ENCODE results near the gene SLC13A2.
"Not testable (repeated sequence)": the region's sequence is repeated elsewhere in the genome, so short reads cannot be mapped to it uniquely, and the experiment has no call there.

SLC13A2 gene

DNA sequence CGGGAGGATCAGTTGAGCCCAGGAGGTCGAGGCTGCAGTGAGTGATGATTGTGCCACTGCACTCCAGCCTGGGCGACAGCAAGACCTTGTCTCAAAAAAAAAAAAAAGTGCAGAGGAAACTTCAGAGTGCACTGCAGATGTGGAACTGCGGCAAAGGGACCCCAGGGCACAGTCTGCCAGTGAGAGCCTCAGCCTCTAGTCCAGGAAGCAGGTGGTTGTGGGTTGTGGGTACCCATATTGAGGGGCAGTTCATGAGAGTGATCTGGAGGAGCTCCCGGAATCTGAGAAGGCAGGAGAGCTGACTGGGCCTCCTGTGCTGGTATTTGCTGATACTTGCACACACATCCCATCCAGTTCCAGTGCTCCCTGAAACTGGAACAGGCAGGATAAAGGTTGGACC lies 45.8 kb downstream of the SLC13A2 start:
- DNase-seq: no peak

DNA sequence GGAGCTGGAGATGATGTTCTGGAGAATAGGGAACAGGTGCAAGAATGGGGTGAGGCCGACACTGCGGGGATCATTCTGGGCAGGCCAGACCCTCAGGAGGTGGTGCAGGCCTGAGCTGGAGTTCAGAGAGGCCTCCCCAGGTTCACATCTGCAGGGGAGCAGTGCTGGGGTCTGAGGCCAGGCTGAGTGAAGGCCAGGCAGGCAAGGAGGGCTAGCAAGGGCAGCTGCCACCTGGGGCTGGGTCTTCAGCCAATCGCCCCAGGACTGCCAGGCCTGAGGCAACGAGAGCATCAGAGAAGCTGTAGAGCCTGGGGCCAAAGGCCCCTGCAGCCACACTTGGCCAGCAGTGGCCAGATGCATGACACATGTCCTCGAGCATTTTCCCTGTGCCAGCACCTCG lies 47.2 kb downstream of the SLC13A2 start:
- DNase-seq: no peak

DNA sequence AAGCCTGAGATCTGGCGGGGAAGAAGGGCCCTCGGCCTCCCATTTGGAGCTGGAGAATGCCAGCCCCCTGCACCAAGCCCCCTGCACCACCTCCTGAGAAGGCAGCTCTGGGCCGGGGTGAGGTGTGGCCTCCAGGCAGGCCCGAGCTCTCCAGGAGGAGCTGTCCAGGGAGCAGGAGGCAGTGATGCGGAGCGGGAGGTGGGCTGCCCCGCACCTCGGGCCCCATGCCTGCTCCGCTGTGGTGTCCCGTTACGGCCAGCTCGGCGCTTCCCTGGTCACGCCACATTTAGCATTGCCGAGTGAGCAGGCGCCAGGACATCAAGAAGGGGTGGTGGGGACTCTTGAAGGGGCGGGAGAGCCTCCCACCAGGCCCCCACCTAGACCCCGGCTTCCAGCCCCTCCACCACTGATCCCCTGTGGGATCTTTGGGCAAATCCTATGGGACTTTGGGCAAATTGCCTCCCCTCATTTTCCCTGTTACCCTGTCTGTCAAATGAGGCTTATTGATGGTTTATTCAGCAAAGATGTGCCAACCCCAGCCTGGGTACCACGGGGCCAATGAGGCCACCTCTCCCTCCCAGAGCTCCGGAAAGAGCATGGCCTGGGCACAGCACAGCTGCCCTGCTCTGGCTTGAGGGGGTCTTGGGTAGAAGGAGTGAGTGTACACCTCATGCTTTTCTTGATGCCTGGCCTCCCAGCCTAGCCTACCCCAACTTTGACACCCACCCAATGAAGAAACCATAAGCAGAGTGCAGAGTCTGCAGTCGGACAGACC lies 48.1 kb downstream of the SLC13A2 start:
- DNase-seq: no peak

DNA sequence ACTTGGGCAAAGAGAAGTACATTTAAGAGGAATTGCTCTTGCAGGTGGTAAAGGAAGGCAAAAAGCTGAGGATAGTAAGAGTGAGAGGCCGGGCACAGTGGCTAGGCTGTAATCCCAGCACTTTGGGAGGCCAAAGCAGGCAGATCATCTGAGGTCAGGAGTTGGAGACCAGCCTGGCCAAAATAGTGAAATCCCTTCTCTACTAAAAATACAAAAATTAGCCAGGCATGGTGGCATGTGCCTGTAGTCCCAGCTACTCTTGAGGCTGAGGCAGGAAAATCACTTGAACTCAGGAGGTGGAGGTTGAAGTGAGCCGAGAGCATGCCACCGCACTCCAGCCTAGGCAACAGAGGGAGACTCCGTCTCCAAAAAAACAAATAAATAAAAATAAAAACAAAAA lies 48.8 kb downstream of the SLC13A2 start:
- not testable (repeated sequence) for DNase-seq

DNA sequence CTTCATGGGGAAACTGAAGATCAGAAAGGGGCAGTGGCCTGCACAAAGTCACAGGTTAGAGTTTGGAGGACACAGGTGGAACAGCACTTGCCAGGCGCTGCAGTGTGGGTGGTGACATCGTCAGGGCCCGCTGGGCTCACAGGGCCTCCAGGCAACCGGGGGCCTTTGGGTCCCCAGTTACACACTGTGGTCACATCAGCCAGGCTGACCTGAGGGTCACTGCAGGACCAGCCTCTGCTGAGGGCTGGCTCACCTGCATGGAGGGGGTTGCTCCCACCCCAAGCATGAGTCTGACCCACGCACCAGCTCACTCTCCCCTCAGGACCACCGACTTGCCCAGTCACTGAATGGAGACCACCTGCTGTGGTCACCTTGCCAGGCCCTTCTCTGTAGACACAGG lies 49.7 kb downstream of the SLC13A2 start:
- no peak for DNase-seq

DNA sequence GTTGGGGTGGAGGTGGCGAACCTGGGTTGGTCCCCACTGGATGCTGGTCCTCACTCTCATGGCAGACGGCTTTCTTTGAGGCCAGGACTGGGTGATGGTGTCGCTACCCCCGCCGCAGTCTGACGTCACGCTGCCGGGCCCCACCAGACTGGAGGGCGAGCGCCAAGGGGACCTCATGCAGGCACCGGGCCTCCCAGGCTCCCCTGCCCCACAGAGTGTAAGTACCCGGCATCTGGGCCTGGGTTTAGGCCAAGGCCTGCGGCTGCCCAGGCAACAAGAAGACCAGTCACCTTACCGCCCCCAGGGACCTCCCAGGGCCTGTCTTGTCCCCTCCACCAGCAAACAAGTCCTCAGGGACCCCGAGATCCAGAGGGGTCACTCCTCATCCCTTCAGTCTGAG lies 50.4 kb downstream of the SLC13A2 start:
- no peak for DNase-seq

DNA sequence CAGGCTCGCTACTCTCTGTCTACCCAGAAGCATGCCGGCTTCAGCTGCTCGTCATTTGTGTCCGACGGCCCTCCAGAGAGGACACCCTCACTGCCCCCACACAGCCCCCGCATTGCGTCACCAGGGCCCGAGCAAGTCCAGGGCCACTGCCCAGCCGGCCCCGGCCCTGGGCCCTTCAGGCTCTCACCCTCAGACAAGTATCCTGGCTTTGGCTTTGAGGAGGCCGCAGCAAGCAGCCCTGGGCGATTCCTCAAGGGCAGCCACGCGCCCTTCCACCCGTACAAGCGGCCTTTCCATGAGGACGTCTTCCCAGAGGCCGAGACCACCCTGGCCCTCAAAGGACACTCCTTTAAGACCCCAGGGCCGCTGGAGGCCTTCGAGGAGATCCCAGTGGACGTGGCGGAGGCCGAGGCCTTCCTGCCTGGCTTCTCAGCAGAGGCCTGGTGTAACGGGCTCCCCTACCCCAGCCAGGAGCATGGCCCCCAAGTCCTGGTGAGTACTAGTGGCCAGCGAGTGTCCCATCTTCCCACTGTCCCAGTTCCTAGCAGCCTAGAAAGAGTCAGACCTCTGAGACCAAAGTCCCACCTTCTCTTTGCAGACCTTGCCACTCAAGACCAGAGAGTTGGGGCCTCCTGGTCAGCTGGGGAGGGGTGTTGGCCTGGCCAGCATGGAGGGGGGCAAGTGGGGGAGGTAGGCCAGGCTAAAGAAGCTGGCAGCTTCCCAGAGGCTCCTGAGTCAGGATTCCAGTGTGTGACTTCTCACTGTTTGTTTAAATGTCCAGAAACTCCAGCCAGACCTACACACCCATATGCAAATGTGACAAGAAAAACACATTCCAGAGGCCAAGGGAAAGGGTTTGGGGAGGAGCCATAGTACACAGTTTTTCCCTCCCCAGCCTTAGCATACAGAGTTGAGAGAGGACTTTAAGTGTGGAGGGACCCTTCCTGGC lies 51.3 kb downstream of the SLC13A2 start:
- no peak for DNase-seq

DNA sequence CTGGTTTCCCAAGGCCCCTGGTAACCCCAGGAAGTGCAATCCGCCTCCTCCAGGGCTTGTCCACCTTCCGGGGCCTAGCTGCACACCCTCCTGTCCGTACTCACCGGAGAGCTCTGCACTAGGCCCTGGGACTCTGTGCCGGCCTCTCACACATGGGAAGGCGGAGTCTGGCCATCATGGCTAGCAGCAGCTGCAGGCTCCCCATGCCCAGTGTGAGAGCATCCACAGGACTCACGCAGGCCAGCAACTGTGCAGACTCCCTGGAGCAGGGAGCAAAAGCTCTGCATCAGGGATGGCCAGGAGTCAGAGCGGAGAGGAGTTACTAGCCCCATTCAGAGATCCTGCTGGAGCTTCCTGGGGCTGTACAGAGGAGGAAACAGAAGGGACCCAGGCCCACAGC lies 52.9 kb downstream of the SLC13A2 start:
- DNase-seq: no peak

DNA sequence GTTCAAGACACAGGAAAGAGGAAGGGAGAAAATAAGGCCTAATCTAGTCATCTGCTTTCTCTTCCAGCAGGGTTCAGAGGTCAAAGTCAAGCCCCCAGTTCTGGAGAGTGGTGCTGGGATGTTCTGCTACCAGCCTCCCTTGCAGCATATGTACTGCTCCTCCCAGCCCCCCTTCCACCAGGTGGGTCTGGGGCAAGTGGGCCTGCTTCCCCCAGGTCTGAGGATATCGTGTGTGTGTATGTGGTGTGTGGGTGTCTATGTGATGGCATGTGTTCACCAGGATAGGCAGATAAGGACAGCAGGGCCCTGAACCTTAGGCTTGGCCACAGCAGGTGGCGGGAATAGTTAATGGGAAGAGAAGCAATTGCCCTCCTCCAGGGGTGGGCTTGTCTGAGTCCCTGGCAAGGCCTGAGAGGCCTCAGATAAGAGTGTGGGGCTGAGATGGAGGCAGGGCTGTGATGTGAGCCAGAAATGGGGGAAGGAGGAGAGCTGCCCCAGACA lies 53.8 kb downstream of the SLC13A2 start:
- DNase-seq: no peak

DNA sequence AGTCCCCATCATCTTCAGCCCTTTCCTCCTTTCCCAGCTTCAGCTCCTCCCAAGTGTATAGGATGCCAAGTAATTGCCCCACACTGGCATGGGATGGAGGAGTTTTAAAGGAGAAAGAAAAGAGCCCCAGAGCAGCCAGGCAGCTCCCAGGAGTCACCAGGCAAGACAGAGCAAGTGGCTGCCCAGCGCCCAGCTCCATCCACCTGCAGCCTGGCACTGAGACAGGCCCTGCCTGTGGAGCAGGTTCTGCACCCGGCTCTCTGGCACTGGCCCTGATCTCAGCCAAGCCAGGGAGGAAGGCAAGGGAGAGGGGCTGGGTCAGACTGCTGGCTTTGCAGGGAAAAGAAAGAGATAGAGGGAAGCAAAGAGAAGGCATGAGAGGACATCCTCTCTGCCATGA lies 54.4 kb downstream of the SLC13A2 start:
- DNase-seq: no peak

DNA sequence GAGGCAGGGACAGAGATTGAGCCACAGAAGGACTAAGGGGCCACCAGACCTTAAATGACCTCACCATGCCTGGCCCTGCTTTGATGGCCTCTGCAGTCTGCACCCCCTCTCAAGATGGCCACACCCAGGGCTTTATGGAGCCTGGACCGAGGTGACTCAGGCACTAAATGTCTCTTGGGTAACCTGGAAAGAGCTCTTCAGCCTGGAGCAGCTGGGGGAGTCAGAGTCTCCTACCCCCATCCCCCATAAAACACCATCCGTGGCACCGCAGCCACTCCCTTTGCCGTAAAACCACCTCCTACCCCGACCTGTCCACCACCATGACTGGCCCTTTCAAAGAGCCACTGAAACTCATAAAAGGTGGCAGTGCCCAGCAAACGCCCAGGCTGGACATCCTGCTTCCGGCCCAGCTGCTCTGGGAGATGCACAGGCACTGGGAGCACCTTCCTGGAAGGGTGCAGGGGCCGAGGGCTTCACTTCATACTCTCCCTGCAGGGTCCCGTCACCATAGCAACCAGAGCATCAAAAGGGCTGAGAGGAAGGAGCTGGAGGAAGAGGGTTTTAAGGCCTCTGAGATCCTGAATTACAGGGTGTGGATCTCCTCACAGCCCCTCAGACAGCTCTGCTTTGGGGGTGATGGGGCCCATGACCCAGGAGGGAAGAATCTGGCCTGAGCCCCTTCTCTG lies 55.0 kb downstream of the SLC13A2 start:
- no peak for DNase-seq

DNA sequence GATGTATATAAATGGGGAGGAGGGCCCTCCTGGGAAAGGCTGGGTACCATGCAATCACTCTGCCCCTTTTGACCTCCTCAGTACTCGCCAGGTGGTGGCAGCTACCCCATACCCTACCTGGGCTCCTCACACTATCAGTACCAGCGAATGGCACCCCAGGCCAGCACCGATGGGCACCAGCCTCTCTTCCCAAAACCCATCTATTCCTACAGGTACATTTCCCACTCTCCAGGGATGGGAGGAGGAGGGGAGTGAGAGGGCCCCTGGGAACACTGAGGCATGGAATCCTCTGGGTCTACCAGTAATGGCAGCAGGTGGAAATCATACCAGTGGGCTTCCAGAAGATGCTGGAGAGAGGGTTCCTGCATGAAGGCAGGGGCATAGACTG lies 55.6 kb downstream of the SLC13A2 start:
- DNase-seq: no peak

DNA sequence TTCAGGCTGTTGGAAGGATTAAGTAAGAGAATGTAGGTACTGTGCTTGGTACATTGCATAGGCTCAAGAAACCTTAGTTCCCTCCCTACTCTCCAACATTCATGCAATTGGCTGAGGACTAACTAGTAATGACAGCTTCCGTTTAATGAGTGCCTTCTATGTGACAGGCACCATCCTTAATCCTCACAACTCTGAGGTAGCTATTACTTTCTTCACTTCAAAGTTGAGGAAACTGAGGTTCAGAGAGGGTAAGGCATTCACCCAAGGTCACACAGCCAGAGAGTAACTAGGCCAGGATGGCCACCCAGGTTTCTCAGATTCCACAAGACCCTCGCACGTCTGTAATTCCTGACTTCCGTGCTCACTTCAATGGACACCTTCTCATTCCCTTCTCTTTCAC lies 56.8 kb downstream of the SLC13A2 start:
- DNase-seq: no peak

DNA sequence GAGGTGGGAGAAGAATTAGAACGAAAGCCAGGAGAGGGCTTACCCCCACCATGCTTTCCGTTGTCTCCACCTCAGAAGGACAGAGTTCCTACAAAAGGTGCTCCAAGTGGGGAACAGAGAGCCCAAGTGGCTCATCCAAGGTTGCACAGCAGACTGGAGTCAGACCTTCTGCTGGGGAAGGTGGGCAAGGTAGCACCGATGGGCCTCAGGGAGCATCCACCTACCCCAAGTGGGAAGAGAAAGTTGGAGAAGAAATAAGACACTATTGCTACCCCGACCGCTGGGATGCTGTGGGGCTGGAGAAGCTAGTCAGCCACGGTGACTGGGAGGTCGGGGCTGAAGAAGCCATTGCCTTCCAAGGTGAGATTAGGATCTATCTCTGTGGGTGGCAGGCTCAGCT lies 57.5 kb downstream of the SLC13A2 start:
- DNase-seq: no peak

DNA sequence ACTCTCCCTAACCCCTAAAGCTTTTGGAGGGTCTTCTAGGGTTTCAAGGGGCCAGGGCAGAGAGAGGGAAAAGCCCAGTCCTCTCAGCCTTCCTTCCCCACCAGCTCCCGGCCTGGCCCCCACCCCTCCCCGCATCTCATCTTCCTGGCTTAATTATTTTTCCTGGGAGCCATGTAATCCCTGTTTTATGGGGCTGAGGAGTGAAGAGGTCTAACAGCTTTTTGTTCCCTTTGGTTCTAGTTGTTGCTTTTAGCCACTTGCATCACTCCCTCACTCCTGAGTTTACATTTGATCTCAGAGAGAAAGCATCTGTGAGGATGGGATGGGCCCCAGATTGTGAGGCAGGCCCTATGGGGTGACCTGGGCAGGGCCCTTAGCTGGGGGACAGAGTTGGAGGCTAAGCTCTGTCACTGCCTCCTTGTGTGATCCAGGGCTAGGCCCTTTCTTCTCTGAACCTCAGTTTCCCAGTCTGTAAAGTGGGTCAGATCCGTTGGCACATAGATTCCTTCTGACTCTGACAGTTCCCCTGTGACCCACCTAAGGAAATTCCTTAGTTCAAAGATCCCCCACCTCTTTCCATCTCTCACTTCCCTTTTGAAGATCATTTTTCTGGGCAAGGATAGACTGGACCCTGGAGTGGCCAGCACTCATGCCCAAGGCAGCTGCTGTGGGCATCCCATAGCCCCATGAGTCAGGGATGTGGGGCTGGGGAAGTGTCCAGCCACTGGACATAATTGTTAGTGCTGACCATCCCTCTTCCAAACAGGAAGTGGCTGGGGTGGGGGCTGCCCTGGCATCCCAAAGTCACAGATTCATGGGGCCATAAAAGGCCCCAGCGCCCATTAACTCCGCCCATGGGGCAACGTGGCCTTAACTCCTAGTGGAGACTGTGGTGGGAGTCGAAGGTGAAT lies 58.9 kb downstream of the SLC13A2 start:
- no peak for DNase-seq

DNA sequence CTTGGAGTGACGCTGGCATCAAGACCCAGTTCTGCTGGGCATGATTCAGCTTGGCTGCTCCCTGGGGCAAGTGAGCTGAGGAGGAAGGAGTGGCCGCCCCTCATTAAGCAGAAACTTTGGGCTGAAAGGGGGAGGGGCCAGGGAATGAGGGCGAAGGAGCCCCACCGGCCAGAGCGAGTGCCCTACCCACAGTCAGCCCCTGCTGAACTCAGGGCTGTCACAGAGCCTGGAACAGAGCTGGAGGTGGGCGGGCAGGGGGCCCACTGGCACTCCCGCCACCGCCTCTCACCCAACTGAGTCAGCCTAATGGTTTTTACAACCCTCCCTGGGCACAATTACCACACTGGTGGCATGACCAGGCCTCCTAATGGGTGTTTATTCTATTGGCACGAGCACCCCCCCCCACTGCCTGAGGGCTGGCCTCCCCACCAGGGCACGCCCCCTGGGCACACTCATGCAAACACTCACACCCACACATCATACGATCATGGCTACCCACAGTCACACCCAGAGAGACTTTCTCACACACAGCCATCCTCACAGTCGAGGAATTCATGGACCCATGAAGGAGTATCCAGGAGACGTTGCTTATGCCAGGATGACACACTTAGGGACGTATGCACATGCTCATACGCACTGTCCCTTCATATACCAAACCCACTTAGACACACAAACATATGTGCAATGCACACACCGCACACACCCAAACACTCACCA lies 59.8 kb downstream of the SLC13A2 start:
- DNase-seq: no peak

DNA sequence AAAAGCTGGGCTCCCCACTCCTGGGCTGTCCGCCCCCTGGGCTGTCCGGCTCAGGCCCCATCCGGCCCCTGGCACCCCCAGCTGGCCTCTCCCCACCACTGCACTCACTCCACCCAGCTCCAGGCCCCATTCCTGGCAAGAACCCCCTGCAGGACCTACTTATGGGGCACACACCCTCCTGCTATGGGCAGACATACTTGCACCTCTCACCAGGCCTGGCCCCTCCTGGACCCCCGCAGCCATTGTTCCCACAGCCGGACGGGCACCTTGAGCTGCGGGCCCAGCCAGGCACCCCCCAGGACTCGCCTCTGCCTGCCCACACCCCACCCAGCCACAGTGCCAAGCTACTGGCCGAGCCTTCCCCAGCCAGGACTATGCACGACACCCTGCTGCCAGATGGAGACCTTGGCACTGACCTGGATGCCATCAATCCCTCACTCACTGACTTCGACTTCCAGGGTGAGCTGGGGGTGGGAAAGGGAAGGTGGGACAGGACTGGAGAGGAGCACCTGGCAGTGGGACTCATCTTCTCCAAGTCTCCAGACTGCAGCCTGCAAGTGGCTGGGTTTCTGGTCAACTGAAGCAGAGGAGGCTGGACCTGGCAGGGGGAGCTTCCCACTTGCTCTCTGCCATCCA lies 61.4 kb downstream of the SLC13A2 start:
- DNase-seq: no peak

DNA sequence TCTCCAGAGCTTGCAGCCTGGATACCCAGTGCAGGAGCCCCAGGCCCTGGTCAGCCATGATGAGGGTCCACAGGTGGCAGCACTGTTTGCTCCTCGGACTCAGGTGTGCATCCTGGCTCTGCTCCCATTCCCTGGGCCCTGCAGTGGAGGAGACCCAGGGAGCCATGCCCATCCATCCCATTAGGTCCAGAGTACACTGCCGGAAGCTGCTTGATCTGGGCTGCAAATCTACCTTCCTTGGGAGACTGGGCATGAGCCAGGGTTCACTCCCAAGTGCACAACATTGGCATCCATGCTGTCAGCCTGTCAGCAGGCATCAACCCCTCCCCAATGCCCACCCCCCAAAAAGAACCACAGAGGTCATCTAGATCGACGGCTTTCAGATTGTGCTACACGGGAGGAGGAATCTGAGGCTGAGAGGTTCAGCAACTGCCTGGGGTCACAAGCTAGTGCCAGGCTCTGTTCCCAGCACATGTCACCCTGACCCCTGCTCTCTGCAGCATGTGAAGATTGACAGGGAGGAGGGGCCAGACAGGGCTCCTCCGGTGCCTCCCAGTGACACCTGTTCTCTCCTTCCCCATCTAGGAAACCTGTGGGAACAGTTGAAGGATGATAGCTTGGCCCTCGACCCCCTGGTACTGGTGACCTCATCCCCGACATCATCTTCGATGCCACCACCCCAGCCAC lies 63.2 kb downstream of the SLC13A2 start:
- DNase-seq: no peak

DNA sequence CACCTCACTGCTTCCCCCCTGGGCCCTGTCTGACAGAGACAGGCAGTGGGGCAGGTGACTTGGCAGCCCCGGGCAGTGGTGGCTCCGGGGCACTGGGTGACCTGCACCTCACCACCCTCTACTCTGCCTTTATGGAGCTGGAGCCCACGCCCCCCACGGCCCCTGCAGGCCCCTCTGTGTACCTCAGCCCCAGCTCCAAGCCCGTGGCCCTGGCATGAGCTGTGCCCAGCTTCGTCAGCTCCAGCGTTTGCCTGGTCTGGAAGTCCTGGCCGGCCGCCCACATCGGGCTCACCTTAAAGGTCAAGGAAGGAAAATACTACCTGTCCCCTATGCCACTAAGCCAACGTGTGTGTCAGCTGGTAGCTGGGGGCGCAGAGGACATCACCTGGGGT lies 63.8 kb downstream of the SLC13A2 start:
- no peak for DNase-seq

DNA sequence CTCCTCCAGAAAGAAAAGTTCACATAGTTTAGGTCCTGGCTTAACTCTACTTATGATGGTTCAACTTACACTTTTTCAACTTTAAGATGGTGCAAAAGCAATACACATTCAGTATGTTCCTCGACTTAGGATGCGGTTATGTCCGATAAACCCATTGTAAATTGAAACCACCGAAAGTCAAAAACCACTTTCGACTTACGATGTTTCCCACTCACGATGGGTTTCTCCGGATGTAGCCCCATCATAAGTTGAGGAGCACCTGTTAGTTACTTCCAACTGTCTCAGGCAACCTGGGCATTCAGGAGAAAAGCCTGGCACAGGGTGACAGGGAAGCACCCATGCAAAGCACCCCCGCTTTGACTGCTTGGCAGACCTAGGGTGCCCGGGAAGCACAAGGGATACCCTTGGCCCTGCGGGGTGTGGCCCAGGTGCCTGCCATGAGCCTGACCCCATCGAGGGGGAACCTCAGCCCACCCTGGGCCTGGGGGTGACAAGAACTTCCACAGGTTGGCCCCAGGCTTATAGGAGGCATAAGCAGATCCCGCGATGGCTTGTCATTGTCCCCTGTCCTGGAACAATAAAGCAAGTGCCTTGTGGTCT lies 65.0 kb downstream of the SLC13A2 start:
- no peak for DNase-seq

All from NCI-H1105 treated with DMSO at 0.1 percent for 48 hours (cell line).